Effector CD4-positive, alpha-beta T cell (primary cell): ENCODE measurements around the gene KCNH1.

Source experiments
- DNase-seq: peaks from one replicate; pipeline ENCODE4 v3.0.0-alpha.2; 2020

KCNH1 gene

GRCh38 chr1:210705086-210705485, 428.9 kb downstream of the KCNH1 start:
- DNase-seq = no peak

GRCh38 chr1:210703593-210703992, 430.4 kb downstream of the KCNH1 start:
- DNase-seq = no peak

DNA sequence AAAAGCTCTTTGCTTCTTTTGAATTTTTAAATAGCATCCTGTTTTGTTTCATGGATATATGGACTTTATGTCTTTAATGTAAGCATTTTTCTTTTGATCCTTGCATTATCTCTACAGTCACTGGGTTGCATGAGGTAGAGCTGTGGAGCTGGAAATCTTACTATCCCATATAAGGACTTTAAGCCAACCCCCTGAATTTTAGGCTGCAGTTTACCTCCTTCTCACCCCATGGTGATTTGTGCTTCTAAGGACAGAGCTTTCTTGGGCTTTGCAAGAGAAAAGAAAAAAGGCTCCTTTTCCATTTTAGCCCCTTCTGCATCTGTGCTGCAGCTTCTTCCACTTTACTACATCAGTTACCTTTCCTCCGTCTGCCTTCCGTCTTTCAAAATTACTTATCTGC, 431.4 kb downstream of the KCNH1 start:
- no peak for DNase-seq

DNA sequence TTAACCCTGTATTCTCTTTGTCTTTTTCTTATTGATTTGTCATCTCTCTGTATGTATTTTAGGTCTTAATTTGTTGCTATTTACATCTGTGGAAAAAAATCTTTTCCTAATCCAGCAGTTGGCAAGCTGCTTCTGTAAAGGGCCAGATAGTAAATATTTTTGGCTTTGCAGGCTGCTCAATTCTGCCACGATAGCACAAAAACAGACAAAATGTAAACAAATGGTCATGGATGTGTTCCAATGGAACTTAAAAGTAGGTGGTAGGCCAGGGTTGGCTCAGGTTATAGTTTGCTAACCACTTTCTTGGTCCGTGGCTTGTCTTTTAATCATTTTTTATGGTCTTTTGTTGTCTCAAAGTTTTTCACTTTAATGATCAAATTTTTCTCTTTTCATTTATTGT, 433.4 kb downstream of the KCNH1 start:
- DNase-seq = no peak

DNA sequence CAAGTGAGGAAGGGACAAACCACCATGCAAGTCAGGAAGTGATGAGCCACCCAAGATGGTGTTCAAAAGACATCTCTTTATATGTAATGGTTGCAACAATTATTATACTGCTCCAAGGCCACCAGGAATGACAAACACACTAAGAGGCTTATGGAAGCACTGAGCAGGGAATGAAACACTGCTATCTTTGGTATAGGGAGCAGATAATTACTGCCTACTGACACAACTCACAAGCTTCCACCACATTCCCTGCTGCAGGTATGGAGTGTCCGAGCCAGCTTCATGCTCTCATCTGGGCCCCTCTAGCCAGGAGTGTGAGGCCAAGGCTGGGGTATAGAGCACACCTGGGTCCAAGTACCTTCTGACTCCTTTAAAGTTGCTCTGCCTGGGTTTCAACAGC, 433.9 kb downstream of the KCNH1 start:
- no peak for DNase-seq

DNA sequence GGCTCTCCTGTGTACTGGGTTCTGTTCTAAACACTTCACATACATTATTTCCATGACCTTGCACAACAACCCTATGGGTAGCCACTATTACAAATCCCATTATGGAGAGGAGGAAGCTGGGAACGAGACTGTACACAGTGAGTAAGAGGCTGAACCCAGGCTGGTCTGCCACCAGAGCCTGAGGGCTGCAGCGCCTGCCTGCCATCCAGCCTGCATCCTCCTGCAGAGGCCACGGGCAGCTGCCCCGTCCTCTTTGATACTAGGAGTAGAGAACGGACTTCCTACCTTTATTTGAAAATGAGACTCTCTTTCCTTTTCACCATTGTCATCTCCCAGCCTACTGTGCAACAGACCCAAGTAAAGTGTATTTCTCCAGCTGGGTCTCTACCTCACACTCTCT, 435.3 kb downstream of the KCNH1 start:
- no peak for DNase-seq

DNA sequence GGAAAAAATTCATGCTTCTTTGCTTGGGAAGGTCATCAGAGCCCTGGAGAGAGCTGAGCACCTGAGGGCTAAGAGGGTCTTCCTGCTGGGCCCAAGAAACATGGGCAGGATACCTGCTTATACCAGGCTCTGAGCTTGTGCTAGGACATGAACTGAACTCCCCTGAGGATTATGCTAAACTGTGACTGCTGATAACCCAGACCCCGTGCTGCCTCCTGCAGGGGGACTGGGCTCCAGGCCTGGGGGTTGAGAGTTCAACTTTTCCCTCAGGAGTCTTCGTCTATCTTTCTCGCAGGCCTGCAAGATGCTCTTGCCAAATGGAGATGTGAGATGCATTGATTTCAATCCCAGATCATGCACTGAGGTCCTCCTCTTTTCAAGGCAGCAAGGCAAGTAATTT, 436.8 kb downstream of the KCNH1 start:
- DNase-seq = no peak

DNA sequence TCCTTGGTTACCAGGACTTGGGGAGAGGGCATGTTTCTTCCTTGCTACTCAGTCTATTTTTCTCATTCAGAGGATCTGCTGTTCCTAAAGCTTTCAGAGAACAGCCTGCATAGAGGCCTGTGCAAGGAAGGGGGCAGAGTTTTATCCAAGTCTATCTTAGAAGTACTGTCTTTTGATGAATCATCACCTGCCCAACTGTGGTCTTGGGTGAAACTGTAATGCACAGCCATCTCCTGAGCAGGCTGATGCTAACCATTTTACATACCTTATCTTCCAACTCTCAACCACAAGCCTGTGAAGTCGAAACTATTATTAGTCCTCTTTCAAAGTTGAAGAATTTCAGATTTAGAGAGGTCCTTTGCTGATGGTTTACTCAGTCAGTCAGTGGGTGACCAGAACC, 437.2 kb downstream of the KCNH1 start:
- DNase-seq = no peak

- no peak for DNase-seq
Measured at GRCh38 chr1:210695026-210695425, 438.9 kb downstream of the KCNH1 start.

GRCh38 chr1:210692796-210693195, 441.2 kb downstream of the KCNH1 start:
- no peak for DNase-seq

DNA sequence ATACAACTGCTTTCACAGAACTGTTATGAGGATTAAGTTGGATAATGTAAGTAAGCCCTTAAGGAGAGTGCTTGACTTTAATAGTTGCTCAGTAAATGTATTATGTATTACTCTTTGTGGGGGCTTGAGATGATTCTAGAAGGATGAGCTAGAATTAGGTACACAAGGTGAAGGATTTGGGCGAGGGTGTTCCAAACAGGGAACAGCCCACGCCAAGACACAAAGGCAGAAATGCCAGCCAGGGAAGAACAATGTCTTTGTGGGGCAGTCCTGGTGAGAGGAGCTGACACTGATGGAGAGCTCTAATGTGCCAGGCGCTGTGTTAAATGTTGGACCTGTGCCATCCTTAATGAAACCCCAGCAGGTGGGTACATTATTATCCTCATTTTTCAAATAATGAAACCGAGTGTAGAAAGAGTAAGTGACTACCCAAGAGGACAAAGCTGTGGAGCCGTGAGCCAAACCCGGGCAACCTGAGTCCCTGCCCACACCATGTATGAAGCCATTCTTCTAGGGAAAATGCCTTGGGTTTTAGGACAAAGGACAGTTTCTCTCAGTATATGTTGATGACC, 442.8 kb downstream of the KCNH1 start:
- DNase-seq = no peak

DNA sequence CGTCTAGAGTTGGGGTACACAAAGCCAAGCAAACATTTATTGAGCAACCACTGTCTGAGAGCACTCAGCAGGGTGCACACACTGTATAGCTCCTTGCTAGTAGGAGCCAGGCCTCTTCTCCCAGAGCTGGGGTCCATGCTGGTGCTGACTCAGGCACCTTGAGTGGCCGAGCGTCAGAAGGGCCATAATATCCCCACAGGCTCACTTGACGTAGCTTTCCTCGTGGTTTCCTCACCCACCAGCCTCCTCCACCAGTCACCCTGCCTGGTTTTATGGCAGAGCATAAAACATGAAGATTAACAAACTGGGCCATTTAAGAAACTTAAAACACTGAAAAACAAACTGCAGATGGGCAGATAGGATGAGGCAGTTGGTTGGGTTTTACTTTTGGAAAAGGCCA, 443.7 kb downstream of the KCNH1 start:
- no peak for DNase-seq

DNA sequence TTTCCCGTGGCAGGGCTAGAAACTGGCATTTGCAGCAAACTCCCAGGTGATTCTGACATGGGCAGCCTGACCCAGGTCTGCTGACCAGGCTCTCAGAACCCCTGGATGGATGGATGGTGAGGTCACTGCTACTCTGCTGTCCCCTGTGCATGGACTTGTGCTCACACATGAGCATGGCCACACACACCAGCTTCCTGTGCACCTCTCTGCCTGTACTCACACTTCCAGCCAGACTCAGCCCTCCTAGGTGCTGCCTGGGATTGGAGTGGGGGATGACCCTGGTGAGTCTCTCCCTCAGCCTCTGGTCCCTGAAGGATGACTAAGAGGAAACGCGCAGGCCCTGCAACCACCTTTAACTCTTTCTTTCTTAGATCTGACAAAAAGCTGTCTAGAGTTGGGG, 444.1 kb downstream of the KCNH1 start:
- no peak for DNase-seq

GRCh38 chr1:210688512-210689234, 445.3 kb downstream of the KCNH1 start:
- no peak for DNase-seq

GRCh38 chr1:210687582-210688279, 446.2 kb downstream of the KCNH1 start:
- DNase-seq = no peak

- no peak for DNase-seq
Measured at GRCh38 chr1:210686841-210687240, 447.1 kb downstream of the KCNH1 start.

DNA sequence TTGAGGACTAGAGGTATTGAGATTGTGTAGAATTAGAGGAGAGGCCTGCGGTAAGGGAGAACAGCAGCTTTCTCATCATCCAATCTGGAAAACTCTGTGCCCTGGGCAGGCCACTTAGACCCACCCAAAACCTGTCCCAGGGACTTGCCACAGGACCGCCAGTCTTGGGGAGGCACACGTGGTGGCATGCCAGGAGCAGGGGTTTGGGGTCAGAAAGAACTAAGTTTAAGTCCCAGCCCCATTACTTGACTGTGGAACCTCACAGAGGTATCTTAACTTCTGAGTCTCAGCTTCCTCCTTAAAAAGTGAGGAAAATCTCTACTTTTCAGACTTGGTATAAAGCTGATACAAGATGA, 448.7 kb downstream of the KCNH1 start:
- DNase-seq = no peak

- DNase-seq = no peak
Measured at GRCh38 chr1:210684466-210685294, 449.3 kb downstream of the KCNH1 start.

- DNase-seq = no peak
Measured at GRCh38 chr1:210683403-210684047, 450.4 kb downstream of the KCNH1 start.

- no peak for DNase-seq
Measured at GRCh38 chr1:210681158-210681557, 452.8 kb downstream of the KCNH1 start.

GRCh38 chr1:210678306-210678705, 455.6 kb downstream of the KCNH1 start:
- no peak for DNase-seq

- no peak for DNase-seq
Measured at GRCh38 chr1:210677533-210677932, 456.4 kb downstream of the KCNH1 start.

DNA sequence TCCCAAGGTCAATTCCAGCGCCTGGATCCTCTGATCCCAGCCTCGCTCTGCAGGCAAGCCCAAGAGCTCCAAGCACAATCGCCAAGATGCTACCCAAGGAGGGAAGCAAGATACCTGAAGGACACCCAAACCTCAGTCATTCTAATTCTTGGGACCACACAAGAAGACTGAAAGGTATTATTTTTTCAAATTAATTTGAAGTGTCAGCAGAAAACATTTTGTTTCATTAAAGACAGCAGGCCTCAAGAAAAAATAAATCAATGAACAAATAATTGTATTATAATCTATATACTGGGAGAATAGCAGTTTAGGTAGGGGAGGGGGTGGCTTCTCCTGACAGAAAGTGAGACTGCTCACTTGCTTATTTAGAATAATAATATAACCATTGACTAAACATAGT, 457.4 kb downstream of the KCNH1 start:
- no peak for DNase-seq
